GM12878 (cell line): ENCODE data around the gene SLCO4A1. TPM values are rescaled to one million over a fixed set of nuclear protein-coding genes. Genes with fewer than 3 reads are reported as not detected.

Experiments
- BRCA1 ChIP-seq: IDR thresholded peaks from 2 replicates; pipeline ENCODE4 v1.6.1; 2011; ENCODE audit warnings: low read depth, low read length, improper control_type of control experiment
- CREM ChIP-seq: IDR thresholded peaks from 2 replicates; pipeline ENCODE4 v1.6.1; 2014; ENCODE audit warnings: antibody characterized with exemption, low read depth
- EZH2 ChIP-seq: IDR thresholded peaks from 2 replicates; pipeline ENCODE4 v1.6.1; 2012; ENCODE audit warnings: low read depth, mild to moderate bottlenecking, control low read depth, inconsistent platforms, low read length, borderline replicate concordance; ENCODE audit not compliant: control insufficient read depth
- GABPA ChIP-seq: IDR thresholded peaks from 2 replicates; pipeline ENCODE4 v1.6.1; 2014; ENCODE audit warnings: antibody characterized with exemption, low read depth, mild to moderate bottlenecking, inconsistent platforms
- HDAC2 ChIP-seq: fragments of 200-600 bp; sonication (generic); IDR thresholded peaks from 2 replicates; pipeline ENCODE4 v1.6.1; 2017
- HDAC6 ChIP-seq: fragments of 200-600 bp; sonication (generic); IDR thresholded peaks from one replicate; pipeline ENCODE4 v1.8.0; 2017; ENCODE audit warnings: antibody characterized with exemption; ENCODE audit not compliant: unreplicated experiment
- MAX ChIP-seq: IDR thresholded peaks from 2 replicates; pipeline ENCODE4 v1.6.1; 2012; ENCODE audit warnings: low read depth, low read length, improper control_type of control experiment
- MTA3 ChIP-seq: IDR thresholded peaks from 2 replicates; pipeline ENCODE4 v1.6.1; 2012; ENCODE audit warnings: low read length, inconsistent platforms, borderline replicate concordance
- NFYB ChIP-seq: IDR thresholded peaks from 2 replicates; pipeline ENCODE4 v1.6.1; 2011; ENCODE audit warnings: low read depth, mild to moderate bottlenecking, low read length, improper control_type of control experiment, moderate library complexity; ENCODE audit not compliant: insufficient read depth
- PAX8 ChIP-seq: fragments of 450-650 bp; IDR thresholded peaks from 2 replicates; pipeline ENCODE4 v1.6.1; 2017; ENCODE audit warnings: mild to moderate bottlenecking, moderate library complexity
- PBX3 ChIP-seq: IDR thresholded peaks from 2 replicates; pipeline ENCODE4 v1.6.1; 2011; ENCODE audit warnings: mild to moderate bottlenecking, low read depth, low read length, moderate library complexity; ENCODE audit not compliant: insufficient replicate concordance
- PML ChIP-seq: IDR thresholded peaks from 2 replicates; pipeline ENCODE4 v1.6.1; 2012; ENCODE audit warnings: low read length, inconsistent platforms
- RFX5 ChIP-seq: IDR thresholded peaks from 2 replicates; pipeline ENCODE4 v1.6.1; 2011; ENCODE audit warnings: low read depth, low read length, improper control_type of control experiment
- TCF3 ChIP-seq: IDR thresholded peaks from 2 replicates; pipeline ENCODE4 v1.6.1; 2012; ENCODE audit warnings: low read depth, mild to moderate bottlenecking, low read length, borderline replicate concordance; ENCODE audit not compliant: insufficient read depth
- USF1 ChIP-seq: IDR thresholded peaks from 2 replicates; pipeline ENCODE4 v1.6.1; 2011; ENCODE audit warnings: borderline replicate concordance, low read depth, mild to moderate bottlenecking, moderate library complexity, mixed read lengths, low read length; ENCODE audit not compliant: insufficient read depth; ENCODE audit errors: extremely low read length
- ZBTB11 ChIP-seq: fragments of 450-650 bp; formaldehyde crosslinking; IDR thresholded peaks from 2 replicates; pipeline ENCODE4 v1.5.0; 2022; ENCODE audit warnings: mild to moderate bottlenecking, missing genetic modification characterization
- ZBTB40 ChIP-seq: fragments of 450-650 bp; IDR thresholded peaks from 2 replicates; pipeline ENCODE4 v1.6.1; 2016; ENCODE audit warnings: mild to moderate bottlenecking, moderate library complexity, borderline replicate concordance
- polyA plus RNA-seq, 11 experiments: library from polyadenylated mRNA; depleted of rRNA in 4 of 11; unstranded in 6 of 11; stranded (reverse) in 5 of 11; fragments of >200 nt; fragmentation: Nextera tagmentation in 4 of 11; fragmentation: Illumina TruSeq in 1 of 11; extraction: Ambion mirVana in 4 of 11; extraction: Trizol in 1 of 11; gene quantifications; 1 replicate in 1 of 11; 2 replicates in 10 of 11; pipeline versions ENCODE4 v1.2.1 to v1.2.3, GENCODE V29; 2011 to 2016; ENCODE audit warnings: inconsistent platforms in 2 of 11, missing spikeins in 2 of 11, low read depth in 1 of 11
- total RNA-seq, 4 experiments: library from RNA; depleted of rRNA in 3 of 4; stranded (reverse); fragments of >200 nt in 3 of 4; fragmentation: Illumina TruSeq in 1 of 4; extraction: Trizol in 1 of 4; gene quantifications; 2 replicates each; pipeline versions ENCODE4 v1.2.1 to v1.2.3, GENCODE V29; 2013 to 2021

Gene SLCO4A1
- total and polyA plus RNA-seq, 10 of the 15 experiments (the other 5 are each of a cell fraction or from before 2014, with no cell fraction given): 2.1 to 30.7 (median 12.0) TPM

- TF ChIP-seq ZBTB11 (CRISPR knock-in tag): no peak
- TF ChIP-seq BRCA1: no peak
- TF ChIP-seq PAX8: no peak
- no peak for TF ChIP-seq NFYB
- TF ChIP-seq HDAC6: no peak
- TF ChIP-seq MTA3: no peak
- TF ChIP-seq TCF3: 0 out of 2 replicates have a peak, but pooled peaks have one; percentile 27
- TF ChIP-seq EZH2: no peak
- no peak for TF ChIP-seq RFX5
- no peak for TF ChIP-seq PBX3
- TF ChIP-seq MAX: no peak
- TF ChIP-seq PML: no peak
- no peak for TF ChIP-seq HDAC2
- TF ChIP-seq GABPA: no peak
- TF ChIP-seq ZBTB40: no peak
- no peak for TF ChIP-seq CREM
- no peak for TF ChIP-seq USF1
These were observed 25.3 kb upstream of the SLCO4A1 start (continued) for GRCh38 chr20:62616728-62617621.
